SKM-1 (cell line): ENCODE data around the gene PHF12.
"Not testable (repeated sequence)": the region's sequence is repeated elsewhere in the genome, so short reads cannot be mapped to it uniquely, and the experiment has no call there.

Experiments used
- DNase-seq: peaks from one replicate; lab custom pipeline; 2025; ENCODE audit not compliant: unreplicated experiment; lab: John Stamatoyannopoulos, UW

The PHF12 gene

DNA sequence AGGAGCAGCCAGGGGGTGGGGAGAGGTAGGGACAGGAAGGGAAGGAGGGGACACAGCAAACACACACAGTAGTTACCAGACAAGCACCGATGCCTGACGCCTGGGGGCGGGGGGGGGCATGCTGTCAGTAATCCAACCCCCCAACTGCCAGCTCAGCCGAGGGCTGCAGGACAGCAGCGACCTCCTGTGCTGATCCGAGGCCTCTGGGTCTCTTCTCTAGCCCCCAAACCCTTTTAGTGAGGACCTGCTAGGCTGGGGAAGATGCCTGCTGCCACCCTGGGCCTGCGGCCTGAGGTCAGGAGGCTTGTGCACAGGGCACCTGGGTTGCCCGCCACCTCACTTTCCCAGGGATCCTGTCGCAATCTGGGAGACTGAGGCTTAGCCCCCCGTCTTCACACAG, 65.4 kb downstream of the PHF12 start:
- no peak for DNase-seq

DNA sequence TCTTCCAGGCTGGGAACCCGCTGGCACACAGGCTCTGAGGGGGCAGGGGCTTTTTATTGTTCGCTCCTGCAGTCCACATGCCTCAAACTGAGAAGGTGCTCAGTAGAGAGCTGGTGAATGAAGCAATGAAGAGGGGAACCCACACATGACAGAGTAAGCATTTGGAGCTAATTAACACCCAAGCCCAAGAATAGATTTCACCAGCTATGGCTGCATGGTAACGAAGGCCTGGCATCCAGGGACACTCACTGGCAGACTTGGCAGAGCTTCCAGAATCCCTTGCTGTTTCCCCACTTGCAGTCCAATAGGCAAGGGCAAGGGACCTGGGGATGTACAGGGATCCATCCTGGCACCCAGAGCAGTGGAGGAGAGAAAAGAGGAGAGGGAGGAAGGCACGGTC, 66.0 kb downstream of the PHF12 start:
- DNase-seq: no peak

DNA sequence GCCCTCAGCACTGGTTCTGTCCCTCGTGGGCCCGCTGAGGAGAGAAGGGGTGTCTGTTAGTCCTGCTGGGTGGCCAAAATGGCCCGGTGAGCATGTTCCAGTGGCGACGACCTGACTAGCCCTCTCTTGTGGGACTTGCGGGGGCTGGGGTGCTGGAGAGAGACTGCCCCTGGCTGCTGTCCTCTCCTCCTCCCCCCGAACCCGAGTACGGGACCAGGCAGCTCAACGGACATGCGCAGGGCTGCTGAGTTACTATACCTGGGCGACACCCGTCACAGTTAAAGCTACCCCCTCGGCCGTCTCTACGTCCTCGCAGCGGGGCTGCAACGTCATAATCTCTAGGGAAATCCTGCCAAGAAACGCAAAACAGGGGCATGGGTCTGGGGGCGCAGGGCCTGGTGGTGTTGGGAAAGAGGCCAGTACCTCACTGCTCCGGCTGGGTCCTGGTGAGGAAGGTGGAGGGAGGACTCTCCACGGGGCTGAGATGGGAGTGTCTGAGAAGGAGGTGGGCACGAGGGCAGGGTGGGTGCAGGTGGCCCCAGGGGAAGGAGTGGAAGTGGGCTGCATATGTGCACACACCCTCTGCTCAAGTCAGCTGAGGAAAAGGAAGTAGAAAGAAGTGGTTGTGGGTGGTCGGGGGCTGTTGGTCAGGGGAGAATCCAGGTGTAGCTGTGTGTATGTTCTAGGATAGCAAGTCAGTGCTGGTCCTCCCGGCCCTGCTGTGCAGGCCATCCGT, 67.2 kb downstream of the PHF12 start:
- no peak for DNase-seq

DNA sequence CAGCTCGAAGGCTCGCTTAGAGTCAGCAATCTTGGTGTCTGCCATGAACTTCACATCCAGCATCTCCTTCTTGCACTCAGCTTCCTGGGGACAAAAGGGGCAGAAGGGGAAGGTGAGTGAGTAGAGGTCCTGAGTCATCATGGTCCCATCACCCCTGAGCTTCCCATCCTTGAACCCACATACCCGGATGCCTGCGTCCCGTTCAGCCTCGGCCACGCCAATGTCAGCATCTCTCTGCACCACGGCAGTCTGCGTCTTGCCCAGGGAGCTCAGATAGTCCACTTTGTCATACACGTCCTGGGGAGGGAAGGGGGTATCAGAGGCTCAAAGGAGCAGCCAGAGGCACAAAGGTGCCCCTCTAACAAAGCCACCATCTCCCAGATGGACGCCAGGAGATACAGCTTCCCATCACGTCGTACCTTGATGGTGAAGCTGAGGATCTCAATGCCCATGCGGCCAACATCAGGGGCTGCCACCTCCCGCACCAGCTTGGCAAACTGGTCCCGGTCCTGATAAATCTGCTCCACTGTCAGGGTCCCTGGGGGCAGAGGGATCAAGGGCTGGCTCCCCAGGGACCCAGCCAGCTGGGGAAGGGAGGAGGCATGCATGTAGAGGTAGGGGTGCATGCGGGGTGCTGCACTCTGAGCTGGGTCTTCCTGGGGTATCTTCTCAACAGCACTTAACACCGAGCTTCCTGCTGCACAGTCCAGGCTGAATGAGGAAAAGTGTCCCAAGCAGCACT, 69.0 kb downstream of the PHF12 start:
- DNase-seq: no peak

DNA sequence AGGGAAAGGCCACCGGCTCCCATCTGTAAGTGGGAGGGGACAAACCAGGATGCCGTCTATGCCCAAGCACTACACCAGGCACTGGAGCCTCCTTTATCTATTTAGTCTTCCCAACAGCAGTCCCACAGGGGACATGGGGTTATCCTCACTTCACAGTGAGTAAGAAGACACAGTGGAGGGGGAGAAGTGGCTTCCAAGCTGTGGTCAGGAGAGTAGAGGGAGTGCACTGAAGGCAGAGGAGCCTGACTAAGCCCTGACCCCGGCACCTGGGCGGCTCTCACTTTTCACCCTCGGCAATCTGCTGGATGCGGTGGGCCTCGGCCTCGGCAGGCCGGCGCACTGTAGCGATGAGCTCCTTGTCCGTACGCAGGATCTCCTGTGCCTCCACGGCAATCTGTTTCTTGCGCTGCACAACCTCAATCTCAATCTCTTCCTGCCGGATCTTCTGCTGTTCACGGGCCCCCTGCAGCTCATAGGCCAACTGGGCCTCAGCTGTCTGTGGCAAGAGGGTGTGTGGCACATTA, 69.7 kb downstream of the PHF12 start:
- DNase-seq: no peak

DNA sequence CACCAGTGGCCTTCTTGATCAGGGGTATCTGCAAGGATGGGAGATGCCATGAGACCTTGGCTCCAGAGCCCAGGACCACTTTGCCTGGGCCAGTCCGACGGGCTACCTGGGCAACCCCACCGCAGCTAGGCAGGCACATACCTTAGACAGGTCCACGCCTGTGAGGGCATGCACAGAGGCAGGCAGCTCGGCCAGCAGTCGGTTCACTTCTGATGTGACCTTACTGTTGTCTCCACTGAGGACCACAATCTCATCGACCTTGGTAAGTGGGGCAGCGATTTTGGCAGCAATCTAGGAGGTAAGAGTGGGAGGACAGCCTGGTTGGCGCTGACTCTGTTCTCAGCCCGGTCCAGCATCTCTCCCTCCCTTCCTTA, 70.8 kb downstream of the PHF12 start:
- DNase-seq: no peak

DNA sequence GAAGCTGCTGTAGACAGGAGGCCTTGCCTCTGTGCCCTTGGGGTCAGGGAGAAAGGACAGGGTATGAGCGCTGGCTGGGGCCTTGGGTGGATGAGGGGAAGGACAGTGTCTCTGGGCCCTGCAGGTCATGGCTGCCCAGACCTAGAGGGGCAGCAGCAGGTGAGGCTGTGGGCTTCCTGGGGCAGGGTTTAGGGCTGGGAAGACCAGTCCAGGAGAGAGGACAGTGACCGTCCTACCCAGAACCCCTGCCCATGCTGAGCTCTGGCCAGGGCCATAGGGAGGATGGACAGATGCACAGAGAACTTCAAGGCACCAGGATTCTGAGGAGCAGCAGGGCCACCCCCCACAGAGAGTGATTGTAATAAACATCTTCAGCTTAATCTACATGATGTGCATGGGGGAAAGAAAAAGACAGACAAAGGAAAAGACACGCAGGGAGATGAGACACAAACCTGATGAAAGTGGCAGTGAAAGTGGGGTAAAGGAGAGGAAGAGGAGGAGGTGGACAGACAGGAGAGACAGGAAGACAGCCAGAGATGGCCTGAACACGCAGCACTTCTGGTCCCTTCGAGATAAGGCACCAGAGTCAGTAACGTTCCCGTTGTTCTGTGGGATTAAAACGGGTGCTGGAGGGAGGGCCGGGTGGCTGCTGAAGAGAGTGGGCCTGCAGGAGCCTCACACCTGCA, 71.3 kb downstream of the PHF12 start:
- DNase-seq: no peak

DNA sequence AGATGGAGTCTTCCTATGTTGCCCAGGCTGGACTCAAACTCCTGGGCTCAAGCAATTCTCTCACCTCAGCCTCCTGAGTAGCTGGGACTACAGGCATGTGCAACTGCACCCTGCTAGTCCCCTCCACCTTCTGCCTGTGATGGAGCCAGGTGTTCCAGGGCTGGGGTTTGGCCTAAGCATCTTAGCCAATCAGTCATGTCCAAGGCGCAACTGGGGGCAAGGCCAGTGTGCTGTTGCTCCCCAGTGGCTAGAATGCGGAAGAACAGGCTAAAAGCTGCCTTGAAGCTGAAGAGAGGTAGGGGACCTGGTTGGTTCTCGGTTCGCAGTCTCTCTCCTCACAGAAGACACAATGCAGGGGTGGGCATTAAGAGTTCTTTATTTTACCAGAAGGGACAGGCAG, 72.3 kb downstream of the PHF12 start:
- DNase-seq: no peak

DNA sequence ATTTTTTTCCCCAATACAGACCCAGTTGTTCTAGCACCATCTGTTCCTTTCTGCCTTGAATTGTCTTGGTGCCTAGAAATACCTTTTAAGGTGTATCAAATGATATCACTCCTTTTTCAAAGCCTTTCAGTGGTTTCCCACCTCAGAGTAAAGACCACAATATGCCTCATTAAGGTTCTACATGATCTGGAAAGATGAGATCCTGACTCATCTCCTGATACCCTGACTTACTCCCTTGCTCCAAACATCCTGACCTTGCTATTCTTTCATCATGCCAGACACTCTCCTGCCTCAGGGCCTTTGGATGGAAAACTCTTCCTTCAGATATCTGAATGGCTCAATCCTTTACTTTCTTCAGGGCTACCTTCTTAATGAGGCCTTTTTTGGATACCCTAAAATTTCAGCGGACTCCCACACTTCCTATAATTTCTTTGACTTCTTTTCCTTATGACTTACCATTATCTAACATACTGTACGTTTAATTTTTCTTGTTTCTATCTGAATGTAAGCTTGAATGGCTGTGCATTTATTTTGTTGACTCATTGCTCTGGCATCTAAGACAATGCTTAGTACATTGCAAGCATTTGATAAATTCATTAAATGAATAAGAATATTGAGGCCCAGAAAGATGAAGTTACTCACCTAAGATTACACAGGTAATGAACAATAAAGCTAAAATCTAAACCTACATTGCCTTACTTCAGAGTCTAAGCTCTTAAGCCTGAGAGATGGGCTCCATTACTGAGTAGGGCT, 73.0 kb downstream of the PHF12 start:
- DNase-seq: no peak

DNA sequence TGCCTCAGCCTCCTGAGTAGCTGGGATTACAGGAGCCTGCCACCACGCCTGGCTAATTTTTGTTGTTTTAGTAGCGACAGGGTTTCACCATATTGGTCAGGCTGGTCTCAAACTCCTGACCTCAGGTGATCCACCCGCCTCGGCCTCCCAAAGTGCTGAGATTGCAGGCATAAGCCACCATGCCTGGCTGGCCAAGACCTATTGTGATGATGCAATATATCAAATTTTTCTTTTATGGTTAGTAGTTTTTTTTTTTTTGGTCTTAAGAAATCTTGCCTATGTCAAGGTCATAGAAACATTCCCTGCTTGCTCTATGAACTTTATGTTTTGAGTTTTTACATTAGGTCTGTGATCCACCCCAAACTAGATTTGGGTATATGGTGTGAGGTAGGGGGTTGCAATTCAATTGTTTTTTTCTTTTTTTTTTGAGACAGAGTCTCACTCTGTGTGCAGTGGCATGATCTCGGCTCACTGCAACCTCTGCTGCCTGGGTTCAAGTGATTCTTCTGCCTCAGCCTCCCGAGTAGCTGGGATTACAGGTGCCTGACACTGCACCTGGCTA, 74.1 kb downstream of the PHF12 start:
- not testable (repeated sequence) for DNase-seq

DNA sequence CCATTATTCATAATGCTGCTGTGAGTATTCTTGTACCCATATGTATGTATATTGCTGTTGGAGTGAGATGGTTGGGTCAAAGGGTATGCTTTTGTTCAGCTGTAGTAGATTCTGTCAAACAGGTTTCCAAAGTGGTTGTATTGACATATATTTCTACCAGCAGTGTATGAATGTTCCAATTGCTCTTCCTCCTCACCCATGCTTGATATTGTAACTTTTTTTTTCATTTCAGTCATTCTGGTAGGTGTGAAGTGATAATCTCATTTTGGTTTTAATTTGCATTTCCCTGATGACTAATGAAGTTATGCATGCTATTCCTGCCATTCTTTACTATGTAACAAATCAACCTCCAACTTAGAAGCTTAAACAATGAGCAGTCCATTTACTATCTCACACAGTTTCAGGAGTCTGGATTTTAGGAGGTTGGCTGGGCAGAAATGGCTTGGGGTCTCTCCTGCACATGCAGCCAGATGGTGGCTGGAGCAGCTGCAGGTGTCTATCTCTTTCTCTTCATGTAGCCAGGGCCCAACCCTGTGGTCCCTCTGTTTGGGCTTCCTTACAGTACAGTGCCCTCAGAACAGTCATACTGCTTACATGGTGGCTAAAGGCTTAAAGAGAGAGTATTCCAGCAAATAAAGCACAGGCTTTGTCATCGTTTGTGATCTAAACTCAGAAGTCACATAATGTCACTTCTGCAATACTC, 75.3 kb downstream of the PHF12 start:
- DNase-seq: no peak

DNA sequence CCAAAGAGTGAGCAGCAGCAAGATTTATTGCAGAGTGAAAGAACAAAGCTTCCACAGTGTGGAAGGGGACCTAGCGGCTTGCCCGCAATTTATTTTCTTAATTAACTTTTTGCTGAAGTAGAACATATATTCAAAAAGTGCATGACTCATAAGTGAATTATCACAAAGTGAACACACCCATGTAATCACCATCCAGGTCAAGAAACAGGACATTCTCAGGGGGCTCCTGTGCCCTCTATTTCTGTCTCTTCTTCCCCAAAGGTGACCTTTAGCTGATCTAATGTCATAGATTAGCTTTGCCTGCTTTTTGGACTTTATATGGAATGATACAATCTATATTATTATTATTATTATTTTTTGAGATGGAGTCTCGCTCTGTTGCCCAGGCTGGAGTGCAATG, 76.6 kb downstream of the PHF12 start:
- no peak for DNase-seq

DNA sequence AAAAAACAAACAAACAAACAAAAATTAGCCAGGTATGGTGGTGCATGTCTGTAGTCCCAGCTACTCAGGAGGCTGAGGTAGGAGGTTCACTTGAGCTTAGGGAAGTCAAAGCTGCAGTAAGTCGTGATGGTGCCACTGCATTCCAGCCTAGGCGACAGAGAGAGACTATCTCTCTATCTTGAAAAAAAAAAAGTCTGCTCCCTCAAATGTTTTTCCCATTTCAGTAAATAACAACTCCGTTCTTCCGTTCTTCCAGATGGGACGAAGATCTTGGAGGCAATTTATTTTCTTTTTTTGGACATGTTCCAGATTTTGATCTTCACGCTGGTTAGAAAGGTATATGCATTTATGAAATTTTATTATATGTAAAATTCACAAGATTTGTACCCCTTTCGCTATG, 77.5 kb downstream of the PHF12 start:
- no peak for DNase-seq

DNA sequence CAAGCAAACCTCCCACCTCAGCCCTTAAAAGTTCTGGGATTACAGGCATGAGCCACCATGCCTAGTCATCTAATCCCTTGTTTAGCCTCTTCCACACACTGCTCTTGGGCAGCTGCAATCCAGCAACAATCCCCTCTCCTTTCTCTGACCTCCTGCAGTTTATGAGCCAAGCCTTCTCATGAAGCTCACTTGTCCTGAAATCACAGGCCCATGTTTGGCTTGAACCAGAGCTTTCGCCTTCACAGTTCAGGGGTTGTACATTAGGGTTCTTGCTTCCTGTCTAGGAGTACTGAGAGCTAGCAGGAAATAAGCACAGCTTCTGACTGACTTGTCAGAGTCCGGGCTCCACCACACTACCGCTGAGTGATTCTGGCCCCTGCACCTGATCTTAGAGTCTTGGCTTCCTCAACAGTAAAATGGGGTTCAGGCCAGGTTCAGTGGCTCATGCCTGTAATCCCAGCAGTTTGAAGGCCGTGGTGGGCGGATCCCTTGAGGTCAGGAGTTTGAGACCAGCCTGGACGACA, 80.2 kb downstream of the PHF12 start:
- DNase-seq: no peak

DNA sequence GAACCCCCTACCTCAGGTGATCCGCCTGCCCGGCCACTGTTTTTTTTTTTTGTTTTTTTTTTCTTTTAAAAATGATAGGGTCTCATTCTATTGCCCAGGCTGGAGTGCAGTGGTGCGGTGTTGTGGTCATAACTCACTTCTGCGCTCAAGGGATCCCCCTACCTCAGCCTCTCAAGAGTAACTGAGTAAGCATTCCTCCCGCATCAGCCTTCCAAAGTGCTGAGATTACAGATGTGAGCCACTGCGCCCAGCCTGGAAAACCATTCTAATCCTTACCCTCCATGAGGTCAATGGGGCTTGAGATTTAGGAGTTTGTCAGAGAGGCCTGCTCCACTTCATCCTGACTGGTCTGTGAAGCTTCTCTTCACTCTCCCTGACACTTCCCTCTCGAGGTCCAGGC, 84.0 kb downstream of the PHF12 start:
- no peak for DNase-seq

DNA sequence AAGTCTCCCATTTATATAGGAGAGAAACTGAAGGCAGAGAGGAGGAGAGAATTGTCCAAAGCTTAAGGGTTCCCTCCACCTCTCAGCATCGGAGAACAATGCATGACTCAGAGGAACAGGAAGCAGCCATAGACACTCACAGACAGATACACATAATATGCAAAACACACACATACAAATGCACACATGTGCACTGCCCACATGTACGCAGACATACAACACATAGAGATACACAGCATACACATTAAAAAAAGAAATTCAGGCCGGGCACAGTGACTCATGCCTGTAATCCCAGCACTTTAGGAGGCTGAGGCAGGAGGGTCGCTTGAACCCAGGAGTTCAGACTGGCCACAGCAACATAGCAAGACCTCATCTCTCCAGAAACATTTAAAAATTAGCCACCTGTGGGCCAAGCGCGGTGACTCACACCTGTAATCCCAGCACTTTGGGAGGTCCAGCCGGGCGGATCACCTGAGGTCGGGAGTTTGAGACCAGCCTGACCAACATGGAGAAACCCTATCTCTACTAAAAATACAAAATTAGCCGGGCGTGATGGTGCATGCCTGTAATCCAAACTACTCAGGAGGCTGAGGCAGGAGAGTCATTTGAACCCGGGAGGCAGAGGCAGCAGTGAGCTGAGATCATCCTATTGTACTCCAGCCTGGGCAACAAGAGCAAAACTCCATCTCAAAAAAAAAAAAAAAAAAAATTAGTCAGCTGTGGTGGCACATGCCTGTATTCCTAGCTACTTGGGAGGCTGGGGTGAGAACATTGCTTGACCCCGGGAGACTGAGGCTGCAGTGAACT, 85.2 kb downstream of the PHF12 start:
- DNase-seq: no peak

DNA sequence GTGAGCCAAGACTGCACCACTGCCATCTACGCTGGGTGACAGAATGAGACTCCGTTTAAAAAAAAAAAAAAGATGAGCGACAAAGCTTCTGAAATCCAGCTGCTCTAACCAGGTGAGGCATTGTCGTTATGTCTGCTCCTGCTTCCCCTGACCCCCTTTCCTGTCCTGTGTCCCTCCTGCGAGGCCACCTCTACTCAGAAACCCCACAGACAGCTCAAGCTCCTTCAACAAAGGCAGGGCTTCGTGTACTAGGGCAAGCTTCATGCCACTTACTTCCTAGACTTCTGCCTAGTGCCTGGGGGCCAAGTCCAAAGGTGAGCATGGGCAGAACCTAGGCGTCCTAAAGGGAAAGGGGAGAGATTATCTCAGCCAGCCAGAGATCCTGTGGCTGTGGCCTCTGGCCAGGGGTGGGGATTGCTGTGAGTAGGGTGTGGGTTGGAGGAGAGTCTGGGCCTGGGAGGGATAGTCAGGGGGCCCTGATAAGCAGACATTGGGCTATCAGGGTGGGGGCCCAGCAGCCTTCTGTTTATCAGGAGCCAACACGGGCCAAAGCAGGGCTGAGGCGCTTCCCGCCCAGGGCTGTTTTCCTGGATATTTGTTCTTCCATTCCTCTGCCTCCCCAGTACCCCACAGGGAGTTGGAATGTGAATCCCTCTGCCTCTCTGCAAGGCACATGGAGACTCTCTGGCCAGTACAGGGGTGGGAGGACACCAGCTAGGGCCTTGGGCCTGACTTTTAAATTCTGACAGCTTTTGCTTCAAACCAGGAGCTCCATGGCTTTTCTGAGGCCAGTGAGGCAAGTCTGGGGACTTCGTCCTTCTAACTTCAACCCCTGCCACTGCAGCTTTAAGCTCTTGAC, 86.1 kb downstream of the PHF12 start:
- DNase-seq: no peak

DNA sequence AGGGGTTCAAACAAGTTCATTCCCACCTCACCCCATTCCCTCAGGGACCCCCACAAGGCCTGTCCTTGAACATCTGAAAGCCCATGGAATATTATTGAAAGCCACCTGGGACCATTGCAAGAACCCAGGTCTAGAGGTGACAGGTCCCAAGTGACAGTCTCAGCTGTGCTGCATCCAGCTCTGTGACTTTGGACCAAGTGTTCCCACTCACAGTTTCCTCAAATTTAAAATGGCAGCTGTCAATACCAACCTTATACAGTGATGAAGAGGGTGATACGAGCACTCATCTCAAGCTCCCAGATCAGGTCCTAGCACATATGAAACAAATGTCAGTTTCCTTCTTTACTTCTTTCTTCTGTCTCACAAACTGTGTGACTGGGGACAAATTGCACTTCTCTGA, 87.4 kb downstream of the PHF12 start:
- no peak for DNase-seq
